Thymus (tissue), 11 donors: ENCODE results near the gene ADH1A. TPM values are rescaled to one million over a fixed set of nuclear protein-coding genes. Genes with fewer than 3 reads are reported as not detected.

ENCODE experiments used
- DNase-seq, 9 donors: peaks; one replicate each; pipeline ENCODE4 v3.0.0-alpha.2; 2013; ENCODE audit warnings: low spot score in 9 of 9, low read depth in 6 of 9, missing footprints in 1 of 9
- H3K27ac ChIP-seq, 2 donors: one replicate each; pipeline ENCODE4 v1.5.1; 2013; ENCODE audit warnings: control low read depth in 1 of 2, low read depth in 1 of 2, low read length in 1 of 2, mild to moderate bottlenecking in 1 of 2, moderate library complexity in 1 of 2
- H3K27me3 ChIP-seq, 2 donors: one replicate each; pipeline ENCODE4 v1.5.1; 2013; ENCODE audit warnings: low read length in 1 of 2; ENCODE audit not compliant: control insufficient read depth in 2 of 2, insufficient read depth in 1 of 2
- H3K36me3 ChIP-seq, 2 donors: one replicate each; pipeline ENCODE4 v1.5.1; 2013; ENCODE audit warnings: low read length in 1 of 2, mild to moderate bottlenecking in 1 of 2, moderate library complexity in 1 of 2; ENCODE audit not compliant: control insufficient read depth in 2 of 2, insufficient read depth in 2 of 2
- H3K4me1 ChIP-seq, 2 donors: one replicate each; pipeline ENCODE4 v1.5.1; 2013; ENCODE audit warnings: low read length in 2 of 2; ENCODE audit not compliant: control insufficient read depth in 2 of 2, insufficient read depth in 2 of 2
- H3K4me3 ChIP-seq, 2 donors: one replicate each; pipeline ENCODE4 v1.5.1; 2013; ENCODE audit warnings: low read length in 2 of 2, control low read depth in 1 of 2, mild to moderate bottlenecking in 1 of 2
- H3K9me3 ChIP-seq, 2 donors: one replicate each; pipeline ENCODE4 v1.5.1; 2013; ENCODE audit warnings: low read length in 1 of 2, mild to moderate bottlenecking in 1 of 2; ENCODE audit not compliant: control insufficient read depth in 2 of 2, insufficient read depth in 1 of 2
- WGBS: extraction: QIAGEN DNeasy Blood & Tissue Kit; methylation state at CpG from one replicate; pipeline ENCODE4 v1.1.7; 2013; 5-methylcytosine and 5-hydroxymethylcytosine counted together
- polyA plus RNA-seq: library from polyadenylated mRNA; stranded (reverse); fragments of 200-250 nt; gene quantifications from one replicate; pipeline ENCODE4 v1.2.3, GENCODE V29; 2013
- total RNA-seq: library from RNA; stranded (reverse); fragments of 120-200 nt; gene quantifications from one replicate; pipeline ENCODE4 v1.2.4, GENCODE V29; 2013
- donor health status: healthy.

Gene ADH1A
- total and polyA plus RNA-seq, 2 donors, result 0.19 to 0.43 TPM

GRCh38 chr4:99300934-99301333 is 10.1 kb upstream of the ADH1A start:
- 88% methylated on average over 4 of the region's 4 CpGs for WGBS
- peaks cover 0 to 18% of the 10 kb centered on the region in 2 donors for H3K9me3 ChIP-seq
- DNase-seq, result peak in 1 of 9 donors; percentile 23
- H3K36me3 ChIP-seq, result no peaks in the 10 kb centered on the region
- no peaks in the 10 kb centered on the region for H3K4me1 ChIP-seq
- H3K4me3 ChIP-seq, result no peak overlapping the region
- no peak overlapping the region for H3K27ac ChIP-seq
- H3K27me3 ChIP-seq, result no peaks in the 10 kb centered on the region

- no peak for DNase-seq
- peaks cover 0 to 7% of the 10 kb centered on the region in 2 donors for H3K9me3 ChIP-seq
- no peak overlapping the region for H3K27ac ChIP-seq
- H3K4me1 ChIP-seq, result no peaks in the 10 kb centered on the region
- WGBS, result 91% methylated on average over 5 of the region's 5 CpGs
- no peak overlapping the region for H3K4me3 ChIP-seq
- no peaks in the 10 kb centered on the region for H3K27me3 ChIP-seq
- H3K36me3 ChIP-seq, result no peaks in the 10 kb centered on the region
These were observed 2.6 kb upstream of the ADH1A start for GRCh38 chr4:99293357-99293756.

- Histone ChIP-seq H3K4me1 (no peaks in the 10 kb centered on the region), H3K27ac (no peak overlapping the region), H3K4me3 (no peak overlapping the region), H3K9me3 (no peaks in the 10 kb centered on the region), H3K27me3 (no peaks in the 10 kb centered on the region), H3K36me3 (no peaks in the 10 kb centered on the region)
- no peak for DNase-seq
These were observed 5.4 kb downstream of the ADH1A start for GRCh38 chr4:99285387-99285786.

GRCh38 chr4:99282731-99283130 is 8.1 kb downstream of the ADH1A start:
- WGBS, result 98% methylated on average over 2 of the region's 2 CpGs

GRCh38 chr4:99281261-99281660 is 9.5 kb downstream of the ADH1A start:
- Histone ChIP-seq H3K4me3 (no peak overlapping the region), H3K27me3 (no peaks in the 10 kb centered on the region), H3K27ac (no peak overlapping the region), H3K4me1 (no peaks in the 10 kb centered on the region), H3K9me3 (no peaks in the 10 kb centered on the region), H3K36me3 (no peaks in the 10 kb centered on the region)
- 96% methylated on average over 5 of the region's 5 CpGs for WGBS
- no peak for DNase-seq

More at GRCh38 chr4:99282731-99283130, 8.1 kb downstream of the ADH1A start:
- DNase-seq, result no peak
- H3K36me3 ChIP-seq, result no peaks in the 10 kb centered on the region
- H3K27me3 ChIP-seq, result no peaks in the 10 kb centered on the region
- no peaks in the 10 kb centered on the region for H3K9me3 ChIP-seq
- no peak overlapping the region for H3K4me3 ChIP-seq
- no peaks in the 10 kb centered on the region for H3K4me1 ChIP-seq
- no peak overlapping the region for H3K27ac ChIP-seq

- H3K36me3 ChIP-seq, result no peaks in the 10 kb centered on the region
- H3K27ac ChIP-seq, result no peak overlapping the region
- 92% methylated on average over 2 of the region's 2 CpGs for WGBS
- no peak for DNase-seq
- H3K4me1 ChIP-seq, result no peaks in the 10 kb centered on the region
- no peak overlapping the region for H3K4me3 ChIP-seq
- H3K9me3 ChIP-seq, result no peaks in the 10 kb centered on the region
- no peaks in the 10 kb centered on the region for H3K27me3 ChIP-seq
These were observed 14.4 kb downstream of the ADH1A start for GRCh38 chr4:99276417-99276816.

- no peaks in the 10 kb centered on the region for H3K9me3 ChIP-seq
- DNase-seq, result no peak
- H3K36me3 ChIP-seq, result no peaks in the 10 kb centered on the region
- 95% methylated on average over 3 of the region's 3 CpGs for WGBS
- H3K4me3 ChIP-seq, result no peak overlapping the region
- H3K27me3 ChIP-seq, result no peaks in the 10 kb centered on the region
- no peaks in the 10 kb centered on the region for H3K4me1 ChIP-seq
- H3K27ac ChIP-seq, result no peak overlapping the region
These were observed 14.9 kb downstream of the ADH1A start for GRCh38 chr4:99275885-99276284.

GRCh38 chr4:99275050-99275449 is 15.7 kb downstream of the ADH1A start:
- Histone ChIP-seq H3K9me3 (peaks cover 0 to 6% of the 10 kb centered on the region in 2 donors), H3K36me3 (no peaks in the 10 kb centered on the region), H3K27me3 (no peaks in the 10 kb centered on the region), H3K4me3 (no peak overlapping the region), H3K4me1 (no peaks in the 10 kb centered on the region), H3K27ac (no peak overlapping the region)
- WGBS, result 96% methylated on average over 5 of the region's 5 CpGs
- no peak for DNase-seq

- Histone ChIP-seq H3K4me1 (no peaks in the 10 kb centered on the region), H3K27ac (no peak overlapping the region), H3K36me3 (no peaks in the 10 kb centered on the region), H3K4me3 (no peak overlapping the region), H3K9me3 (peaks cover 0 to 6% of the 10 kb centered on the region in 2 donors), H3K27me3 (no peaks in the 10 kb centered on the region)
- 95% methylated on average over 2 of the region's 2 CpGs for WGBS
- no peak for DNase-seq
These were observed 17.1 kb downstream of the ADH1A start for GRCh38 chr4:99273704-99274103.

GRCh38 chr4:99264927-99265326 is 25.9 kb downstream of the ADH1A start:
- DNase-seq, result no peak
- H3K9me3 ChIP-seq, result peaks cover 0 to 11% of the 10 kb centered on the region in 2 donors
- H3K4me3 ChIP-seq, result no peak overlapping the region
- H3K36me3 ChIP-seq, result no peaks in the 10 kb centered on the region
- H3K4me1 ChIP-seq, result no peaks in the 10 kb centered on the region
- no peaks in the 10 kb centered on the region for H3K27me3 ChIP-seq
- no peak overlapping the region for H3K27ac ChIP-seq
